Loucy (cell line): ENCODE results near the gene FXR2.

Experiments
- H2AFZ ChIP-seq: fragments of 200-600 bp; sonication (generic); 2 replicates; pipeline ENCODE4 v1.6.0; 2016; ENCODE audit warnings: antibody characterized with exemption, mild to moderate bottlenecking, low read length, moderate library complexity
- H3F3A ChIP-seq: fragments of 200-600 bp; 2 replicates; pipeline ENCODE4 v1.6.0; 2016; ENCODE audit warnings: antibody characterized with exemption, low read depth, mild to moderate bottlenecking
- H3K27me3 ChIP-seq: fragments of 200-600 bp; sonication (generic); 2 replicates; pipeline ENCODE4 v1.6.1; 2014; ENCODE audit warnings: low read length, mild to moderate bottlenecking; ENCODE audit not compliant: insufficient read depth, poor library complexity, severe bottlenecking
- H3K36me3 ChIP-seq: fragments of 200-600 bp; sonication (generic); 2 replicates; pipeline ENCODE4 v1.6.1; 2016; ENCODE audit warnings: low read length; ENCODE audit not compliant: insufficient read depth
- H3K4me1 ChIP-seq: fragments of 200-600 bp; sonication (generic); 2 replicates; pipeline ENCODE4 v1.5.1; 2014; ENCODE audit warnings: low read length, mild to moderate bottlenecking; ENCODE audit not compliant: insufficient read depth, poor library complexity, severe bottlenecking
- H3K4me2 ChIP-seq: fragments of 200-600 bp; sonication (generic); 2 replicates; pipeline ENCODE4 v1.6.0; 2014; ENCODE audit warnings: antibody characterized with exemption, low read length, low read depth, mild to moderate bottlenecking; ENCODE audit not compliant: poor library complexity, severe bottlenecking
- H3K4me3 ChIP-seq: fragments of 200-600 bp; sonication (generic); 2 replicates; pipeline ENCODE4 v1.5.1; 2014; ENCODE audit warnings: low read length, mild to moderate bottlenecking, mixed read lengths; ENCODE audit not compliant: poor library complexity, severe bottlenecking
- H3K79me2 ChIP-seq: fragments of 200-600 bp; sonication (generic); 2 replicates; pipeline ENCODE4 v1.6.1; 2014; ENCODE audit warnings: low read length; ENCODE audit not compliant: insufficient read depth
- H3K9ac ChIP-seq: fragments of 200-600 bp; sonication (generic); 2 replicates; pipeline ENCODE4 v1.6.0; 2014; ENCODE audit warnings: mild to moderate bottlenecking, low read depth, low read length, moderate library complexity; ENCODE audit not compliant: poor library complexity, severe bottlenecking
- H3K9me2 ChIP-seq: fragments of 200-600 bp; sonication (generic); replicated peaks from 2 replicates; pipeline ENCODE4 v1.6.1; 2016; ENCODE audit warnings: low read depth, low read length, mixed read lengths
- H3K9me3 ChIP-seq: fragments of 200-600 bp; sonication (generic); 2 replicates; pipeline ENCODE4 v1.6.1; 2014; ENCODE audit warnings: mild to moderate bottlenecking, antibody characterized with exemption, low read length, low read depth; ENCODE audit not compliant: insufficient read depth
- H4K20me1 ChIP-seq: fragments of 200-600 bp; sonication (generic); 2 replicates; pipeline ENCODE4 v1.6.0; 2014; ENCODE audit warnings: antibody characterized with exemption, low read length, mild to moderate bottlenecking; ENCODE audit not compliant: insufficient read depth, poor library complexity, severe bottlenecking
- CTCF ChIP-seq: fragments of 200-600 bp; sonication (generic); conservative IDR thresholded peaks from 2 replicates; pipeline ENCODE4 v1.5.1; 2014; ENCODE audit warnings: mild to moderate bottlenecking, antibody characterized with exemption, low read length
- EZH2phosphoT487 ChIP-seq: fragments of 200-600 bp; IDR thresholded peaks from 2 replicates; pipeline ENCODE4 v1.6.1; 2018; ENCODE audit warnings: antibody characterized with exemption, mild to moderate bottlenecking, moderate library complexity, borderline replicate concordance

Gene FXR2

DNA sequence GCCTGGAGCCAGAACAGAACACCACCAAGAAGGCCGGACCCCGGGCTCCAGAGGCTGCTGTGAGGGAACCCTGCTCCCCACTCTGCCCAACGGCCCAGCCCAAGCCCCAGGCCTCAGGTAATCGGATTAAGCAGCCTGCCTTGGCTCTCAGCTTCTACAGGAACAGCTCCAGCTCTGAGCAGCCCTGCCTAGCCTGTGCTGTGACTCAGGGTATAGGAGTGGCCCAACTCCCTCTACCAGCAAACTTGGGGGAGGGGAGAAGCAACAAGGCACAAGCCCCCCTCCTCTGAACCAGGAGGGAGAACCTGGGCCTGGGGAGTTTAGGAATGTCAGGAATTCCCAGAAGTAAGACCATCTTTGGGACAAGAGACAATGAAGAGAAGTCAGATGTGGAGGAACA lies 24.0 kb downstream of the FXR2 start:
- peaks cover 7% of the 10 kb centered on the region; the same call in 1 of the 2 replicates for H3K79me2 ChIP-seq
- H3K4me1 ChIP-seq, result no peaks in the 10 kb centered on the region
- H3K9me3 ChIP-seq, result no peaks in the 10 kb centered on the region
- no peak overlapping the region for H3K4me2 ChIP-seq
- H3K4me3 ChIP-seq, result no peak overlapping the region
- H3K9me2 ChIP-seq, result no peaks in the 10 kb centered on the region
- H2AFZ ChIP-seq, result no peak overlapping the region
- H4K20me1 ChIP-seq, result no peaks in the 10 kb centered on the region
- no peak overlapping the region for H3K9ac ChIP-seq
- TF ChIP-seq EZH2phosphoT487 (no peak), CTCF (no peak)
- H3F3A ChIP-seq, result no peaks in the 10 kb centered on the region
- peaks cover 49% of the 10 kb centered on the region; the same call in 1 of the 2 replicates for H3K36me3 ChIP-seq
- H3K27me3 ChIP-seq, result no peaks in the 10 kb centered on the region

DNA sequence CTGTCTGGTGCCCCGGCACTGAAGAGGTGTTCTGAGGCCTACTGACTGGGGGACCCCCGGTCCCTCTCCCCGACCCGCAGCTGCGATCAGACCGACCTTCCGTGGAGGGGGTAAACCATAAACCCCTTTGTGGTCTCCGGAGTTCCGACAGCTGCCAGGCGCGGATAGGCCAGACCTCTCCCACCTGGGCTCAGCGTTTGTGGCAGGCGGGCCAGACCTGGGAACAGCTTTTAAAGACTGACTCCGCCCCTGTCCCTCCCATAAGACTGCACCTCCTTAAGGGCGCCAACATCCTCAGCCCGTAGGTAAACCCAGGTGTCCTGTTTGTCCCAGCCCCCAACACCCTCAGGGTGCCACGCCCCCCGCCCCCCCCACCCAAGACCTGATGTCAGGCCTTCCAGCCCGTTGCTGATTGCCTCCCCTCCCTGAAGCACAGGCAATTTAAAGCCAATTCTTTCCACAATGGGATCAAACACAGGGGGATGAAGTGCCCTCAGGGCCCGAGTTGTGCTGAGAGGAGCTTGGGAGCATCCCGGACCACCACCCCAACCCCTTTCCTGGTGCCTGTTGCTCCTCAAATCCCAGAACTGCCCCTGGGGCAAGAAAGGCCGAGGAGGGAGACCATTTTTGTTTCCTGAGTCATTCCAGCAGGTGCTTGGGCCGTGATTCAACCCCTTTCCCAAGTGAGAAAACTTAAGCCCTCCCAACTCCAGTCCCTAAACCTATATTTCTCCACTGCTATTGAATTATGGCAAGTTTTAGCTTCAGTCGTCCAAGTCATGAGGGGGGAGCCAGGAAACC lies 24.6 kb downstream of the FXR2 start, which contains the start of gene SOX15:
Gene SOX15 (minus strand): TSS at position 204 of the 801 bp plus-strand sequence. CDS start 418 bp downstream, outside the sequence.
- no peak within 1 kb of the TSS for H3K4me2 ChIP-seq
- H3K79me2 ChIP-seq, result peaks cover 13% of the 10 kb centered on the region; the same call in 1 of the 2 replicates
- TF ChIP-seq EZH2phosphoT487 (no peak), CTCF (no peak)
- H3K4me1 ChIP-seq, result no peaks in the 10 kb centered on the region
- no peak within 1 kb of the TSS for H2AFZ ChIP-seq
- no peaks in the 10 kb centered on the region for H3F3A ChIP-seq
- H3K27me3 ChIP-seq, result no peaks in the 10 kb centered on the region
- H3K36me3 ChIP-seq, result peaks cover 43% of the 10 kb centered on the region; the same call in 1 of the 2 replicates
- no peaks in the 10 kb centered on the region for H3K9me2 ChIP-seq
- H3K4me3 ChIP-seq, result no peak within 1 kb of the TSS
- H3K9ac ChIP-seq, result no peak within 1 kb of the TSS
- no peaks in the 10 kb centered on the region for H4K20me1 ChIP-seq
- no peaks in the 10 kb centered on the region for H3K9me3 ChIP-seq

DNA sequence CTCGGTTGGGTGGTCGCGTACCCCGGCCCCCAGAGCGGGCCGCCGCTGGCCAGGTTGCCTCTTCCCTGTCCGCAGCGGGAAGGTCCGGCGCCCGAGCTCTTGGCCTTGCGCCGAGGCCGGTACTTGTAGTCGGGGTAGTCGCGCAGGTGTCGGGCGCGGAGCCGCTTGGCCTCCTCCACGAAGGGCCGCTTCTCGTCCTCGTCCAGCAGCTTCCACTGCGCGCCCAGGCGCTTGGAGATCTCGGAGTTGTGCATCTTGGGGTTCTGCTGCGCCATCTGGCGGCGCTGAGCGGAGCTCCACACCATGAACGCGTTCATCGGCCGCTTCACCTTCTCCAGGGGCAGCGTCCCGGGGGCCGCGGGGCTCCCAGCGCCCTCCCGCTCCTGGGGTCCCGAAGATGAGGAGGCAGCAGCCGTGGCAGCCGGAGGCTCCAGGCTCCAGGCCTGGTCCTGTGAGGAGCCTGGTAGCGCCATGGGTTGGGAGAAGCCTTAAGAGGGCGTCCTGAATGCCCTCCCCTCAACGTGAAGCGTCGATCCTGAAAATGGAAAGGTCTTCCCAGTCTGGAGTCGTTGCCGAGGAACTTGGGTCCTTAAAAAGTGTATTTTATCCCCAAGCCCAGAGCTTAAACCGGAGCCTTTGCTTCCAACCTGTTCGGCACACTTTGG lies 25.4 kb downstream of the FXR2 start:
- no peaks in the 10 kb centered on the region for H3K27me3 ChIP-seq
- H2AFZ ChIP-seq, result no peak overlapping the region
- H3F3A ChIP-seq, result no peaks in the 10 kb centered on the region
- H3K4me2 ChIP-seq, result no peak overlapping the region
- peaks cover 6% of the 10 kb centered on the region for H3K4me1 ChIP-seq
- peaks cover 20% of the 10 kb centered on the region for H3K79me2 ChIP-seq
- no peaks in the 10 kb centered on the region for H3K9me2 ChIP-seq
- no peaks in the 10 kb centered on the region for H3K9me3 ChIP-seq
- no peak for TF ChIP-seq CTCF
- no peak for TF ChIP-seq EZH2phosphoT487
- H3K36me3 ChIP-seq, result peaks cover 38% of the 10 kb centered on the region; the same call in 1 of the 2 replicates
- H3K4me3 ChIP-seq, result no peak overlapping the region
- H3K9ac ChIP-seq, result no peak overlapping the region
- H4K20me1 ChIP-seq, result no peaks in the 10 kb centered on the region
